Stimulated activated CD8-positive, alpha-beta memory T cell treated with anti-CD3 and anti-CD28 coated beads, Interleukin-4, amount 100 ng/mL, for 48 hours (primary cell): ENCODE measurements around the gene TBC1D2.
"Not testable (repeated sequence)": the region's sequence is repeated elsewhere in the genome, so short reads cannot be mapped to it uniquely, and the experiment has no call there.

ENCODE experiments used
- DNase-seq: peaks from one replicate; pipeline ENCODE4 v3.0.0-alpha.2; 2020

TBC1D2 gene

DNA sequence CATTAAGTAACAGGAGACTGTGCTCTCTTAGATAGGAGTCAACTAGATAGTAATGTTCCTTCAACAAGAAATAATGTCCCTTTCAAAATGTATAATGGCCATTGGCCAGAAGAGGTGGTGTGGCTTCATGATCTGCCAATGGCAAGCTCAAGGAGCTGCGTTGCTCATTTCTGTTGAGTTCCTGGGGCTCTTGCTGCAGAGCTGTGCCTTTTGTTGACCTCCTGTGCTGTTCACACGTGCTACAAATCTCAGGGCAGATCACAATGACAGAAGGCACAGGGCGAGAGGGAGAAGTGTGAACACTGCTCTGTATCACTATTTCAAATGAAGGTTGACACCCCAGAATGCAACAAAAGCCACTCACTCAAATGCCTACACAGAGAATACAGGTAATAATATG, 16.0 kb upstream of the TBC1D2 start:
- no peak for DNase-seq

GRCh38 chr9:98270284-98270683, 14.8 kb upstream of the TBC1D2 start:
- not testable (repeated sequence) for DNase-seq

DNA sequence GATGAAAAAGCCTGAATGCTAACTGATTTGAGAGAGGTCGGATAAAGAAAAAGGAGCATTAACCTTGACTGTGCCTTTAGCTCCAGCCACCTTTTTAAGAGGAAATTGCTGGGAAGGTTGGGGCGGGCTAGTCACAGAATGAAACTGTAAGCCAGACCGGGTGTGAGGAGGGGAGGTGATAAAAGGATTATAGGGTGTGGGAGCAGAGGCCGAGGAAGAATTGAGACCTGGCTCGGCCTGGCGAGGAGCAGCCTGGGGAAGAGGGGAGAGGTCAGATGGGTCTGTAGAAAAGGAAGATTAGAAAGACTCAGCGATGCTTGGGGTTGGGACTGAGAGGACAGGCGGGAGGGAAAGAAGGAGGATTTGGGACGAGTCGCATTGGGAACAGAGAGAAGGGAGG, 14.2 kb upstream of the TBC1D2 start:
- DNase-seq = not testable (repeated sequence)

- DNase-seq = not testable (repeated sequence)
Observed at GRCh38 chr9:98267556-98267955, 12.1 kb upstream of the TBC1D2 start.

- DNase-seq = no peak
Observed at GRCh38 chr9:98264516-98264915, 9.1 kb upstream of the TBC1D2 start.

- peak; percentile 86 for DNase-seq
Observed at GRCh38 chr9:98263482-98264357, 8.3 kb upstream of the TBC1D2 start.

- no peak for DNase-seq
Observed at GRCh38 chr9:98263080-98263479, 7.6 kb upstream of the TBC1D2 start.

DNA sequence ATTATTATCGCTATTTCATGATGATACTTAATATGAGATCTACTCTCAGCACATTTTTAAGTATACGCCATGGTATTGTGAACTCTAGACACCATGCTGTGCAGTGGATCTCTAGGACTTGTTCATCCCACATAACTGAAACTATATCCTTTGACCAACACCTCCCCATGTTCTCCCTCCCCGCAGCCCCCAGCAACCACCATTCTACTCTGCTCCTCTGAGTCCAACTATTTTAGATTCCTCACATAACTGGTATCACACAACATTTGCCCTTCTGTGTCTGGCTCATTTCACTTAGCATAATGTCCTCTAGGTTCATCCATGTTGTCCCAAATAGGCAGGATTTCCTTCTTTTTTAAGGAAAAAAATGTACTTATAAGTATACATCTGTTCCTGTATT, 6.6 kb upstream of the TBC1D2 start:
- DNase-seq = no peak

DNA sequence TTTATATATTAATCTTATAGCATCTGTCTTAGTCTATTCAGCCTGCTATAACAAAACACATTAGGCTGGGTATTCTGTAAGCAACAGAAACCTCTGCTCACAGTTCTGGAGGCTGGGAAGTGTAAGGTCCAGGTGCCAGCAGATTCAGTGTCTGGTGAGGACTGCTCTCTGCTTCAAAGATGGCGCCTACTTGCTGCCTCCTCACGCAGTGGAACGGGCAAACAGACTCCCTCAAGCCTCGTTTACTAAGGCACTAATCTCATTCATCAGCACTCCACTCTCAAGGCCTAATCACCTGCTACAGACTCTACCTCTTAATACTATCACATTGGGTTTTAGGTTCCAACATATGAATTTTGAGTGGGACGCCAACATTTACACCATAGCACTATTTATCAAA, 5.2 kb upstream of the TBC1D2 start:
- DNase-seq = no peak

GRCh38 chr9:98259791-98260190, 4.3 kb upstream of the TBC1D2 start:
- DNase-seq = no peak

GRCh38 chr9:98256756-98257155, 1.3 kb upstream of the TBC1D2 start:
- DNase-seq = no peak

DNA sequence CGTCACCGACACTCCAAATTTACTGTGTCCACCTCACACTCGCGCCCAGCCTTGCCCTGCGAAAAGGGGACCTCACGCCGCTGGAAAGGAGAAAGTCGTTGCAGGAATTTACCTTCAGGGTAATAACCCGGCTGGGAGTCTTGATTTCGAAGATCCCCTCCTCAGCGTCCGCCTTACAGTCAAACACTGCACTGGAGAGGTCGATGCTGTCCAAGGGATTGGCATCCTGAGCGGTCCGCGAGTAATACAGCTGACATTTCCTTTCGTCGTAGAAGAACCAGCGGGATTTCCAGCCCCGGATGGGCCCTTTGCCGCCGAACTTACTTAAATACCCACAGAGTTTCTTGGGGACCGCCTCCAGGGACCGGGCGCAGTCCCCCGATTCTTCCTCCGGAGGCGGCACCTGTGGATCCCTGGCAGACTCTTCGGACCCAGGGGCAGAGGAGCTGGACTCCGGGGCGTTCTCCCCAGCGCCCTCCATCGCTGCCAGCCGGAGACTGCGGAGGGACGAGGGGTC, 330 bp downstream of the TBC1D2 start:
- DNase-seq = no peak

- no peak for DNase-seq
Observed at GRCh38 chr9:98254228-98255060, 1.0 kb downstream of the TBC1D2 start.

GRCh38 chr9:98253565-98253964, 1.9 kb downstream of the TBC1D2 start:
- no peak for DNase-seq

DNA sequence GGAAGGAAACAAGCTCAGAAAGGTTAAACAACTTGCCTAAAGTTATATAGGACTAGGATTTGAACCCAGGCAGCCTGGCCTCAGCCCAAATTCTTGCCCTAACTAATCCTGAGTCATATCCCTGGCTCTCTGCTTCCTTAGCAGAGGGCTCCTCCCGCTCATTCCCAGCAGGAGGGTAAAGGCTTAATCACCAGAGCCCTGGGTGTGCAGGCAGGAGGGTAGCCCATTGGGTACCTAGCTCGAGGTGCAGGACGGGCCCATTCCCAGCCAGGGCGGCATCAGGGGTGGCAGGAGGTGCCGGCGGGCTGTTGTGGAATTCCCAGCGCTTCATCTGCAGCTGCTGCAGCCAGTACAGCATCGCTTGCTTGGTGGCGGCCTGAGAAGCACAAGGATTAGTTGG, 3.9 kb downstream of the TBC1D2 start:
- DNase-seq = no peak

DNA sequence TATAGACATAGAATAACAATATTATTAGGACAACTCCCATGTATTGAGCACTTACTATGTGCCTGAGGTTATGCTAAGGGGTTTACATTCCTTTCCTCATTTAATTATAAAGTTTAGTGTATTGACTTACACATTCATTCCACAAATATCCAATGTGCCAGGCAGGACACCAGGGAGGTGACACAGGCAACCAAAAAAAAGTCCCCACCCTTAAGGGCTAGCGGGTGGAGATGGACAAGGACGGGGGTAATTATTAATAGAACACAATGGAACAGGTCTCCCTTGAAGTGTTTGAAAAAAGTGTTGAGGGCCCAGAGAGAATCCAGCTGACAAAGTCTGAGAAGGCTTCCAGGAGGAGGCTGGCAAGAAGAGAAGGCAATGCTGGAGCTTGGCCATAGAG, 5.7 kb downstream of the TBC1D2 start:
- no peak for DNase-seq

DNA sequence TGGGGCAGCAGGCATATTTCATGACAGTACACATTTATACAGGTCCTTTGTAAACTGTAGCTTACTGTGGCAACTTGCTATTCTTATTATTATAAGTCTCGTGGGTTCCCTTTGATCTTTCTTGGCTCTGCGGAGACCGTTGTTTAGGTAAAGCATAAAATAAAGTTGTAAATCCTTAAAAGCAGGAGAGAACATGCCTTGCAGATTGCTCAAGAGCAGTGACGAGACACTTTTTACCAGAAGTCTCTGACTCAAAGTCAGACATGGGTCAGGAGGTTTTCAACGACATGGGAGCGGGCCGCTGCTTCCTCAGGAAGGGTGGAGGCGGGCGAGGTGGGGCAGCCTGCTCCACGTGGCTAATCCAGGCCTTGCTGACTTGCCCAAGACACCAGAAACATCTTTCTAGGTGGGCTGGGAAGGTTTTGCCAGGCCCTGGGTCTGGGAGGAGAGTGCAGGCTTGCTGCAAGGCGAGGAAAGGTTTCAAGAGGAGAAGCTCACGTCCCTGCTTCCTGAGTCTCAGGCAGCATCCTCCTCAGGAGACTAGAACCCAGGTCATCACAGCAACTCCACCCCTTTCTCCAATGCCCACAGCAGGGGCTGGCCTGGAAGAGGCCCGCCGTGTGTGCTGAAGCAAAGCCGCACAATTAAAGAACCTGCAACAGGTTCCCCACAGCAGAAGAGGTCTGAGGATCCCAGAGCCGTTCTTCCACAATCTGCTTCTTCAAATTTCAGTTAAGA, 6.5 kb downstream of the TBC1D2 start:
- no peak for DNase-seq

- no peak for DNase-seq
Observed at GRCh38 chr9:98247831-98248657, 7.4 kb downstream of the TBC1D2 start.

- no peak for DNase-seq
Observed at GRCh38 chr9:98242426-98242825, 13.0 kb downstream of the TBC1D2 start.

GRCh38 chr9:98241357-98242300, 13.8 kb downstream of the TBC1D2 start:
- no peak for DNase-seq

GRCh38 chr9:98240475-98240874, 15.0 kb downstream of the TBC1D2 start:
- DNase-seq = no peak
